HEK293 (cell line): Measurements from ENCODE around the gene GSG1L.

Source experiments
- ZNF561 ChIP-seq: fragments of 450-650 bp; IDR thresholded peaks from 2 replicates; pipeline ENCODE4 v1.5.1; 2018; ENCODE audit warnings: missing biosample characterization, missing genetic modification characterization, borderline replicate concordance
- ZNF660 ChIP-seq: fragments of 450-650 bp; IDR thresholded peaks from 2 replicates; pipeline ENCODE4 v1.5.1; 2018; ENCODE audit warnings: missing biosample characterization, mild to moderate bottlenecking, missing genetic modification characterization
- ZNF837 ChIP-seq: fragments of 450-650 bp; formaldehyde crosslinking; IDR thresholded peaks from 2 replicates; pipeline ENCODE4 v1.5.1; 2016; ENCODE audit warnings: missing biosample characterization, missing genetic modification characterization
- TF ChIP-seq, protein P1 (sequence below): fragments of 450-650 bp; formaldehyde crosslinking; IDR thresholded peaks from 2 replicates; pipeline ENCODE4 v1.5.1; 2016; ENCODE audit warnings: missing biosample characterization, missing genetic modification characterization
- TF ChIP-seq, protein P2 (sequence below): fragments of 450-650 bp; formaldehyde crosslinking; IDR thresholded peaks from 2 replicates; pipeline ENCODE4 v1.5.1; 2016; ENCODE audit warnings: missing biosample characterization, missing genetic modification characterization, borderline replicate concordance

DNA sequence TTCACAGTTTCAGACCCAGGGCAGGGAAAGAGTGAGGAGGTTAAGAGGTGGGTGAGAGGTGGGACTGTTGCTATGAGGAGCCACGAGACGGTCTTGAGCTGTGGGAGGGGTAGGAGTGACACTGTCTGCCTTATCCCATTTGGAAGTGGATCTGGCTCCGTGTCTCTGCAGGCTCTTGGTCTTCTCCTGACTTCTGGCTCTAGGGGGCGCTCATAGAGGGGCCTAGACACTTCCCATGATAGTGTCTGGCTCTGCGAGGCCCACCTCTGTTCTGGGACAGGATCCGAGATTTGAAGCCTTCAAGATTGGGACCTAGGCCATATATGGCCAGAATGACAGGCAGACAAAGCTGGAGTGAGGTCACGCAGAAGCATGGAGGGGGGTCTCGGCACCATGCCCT lies 204.5 kb downstream of the GSG1L start:
- TF ChIP-seq, protein P1, sequence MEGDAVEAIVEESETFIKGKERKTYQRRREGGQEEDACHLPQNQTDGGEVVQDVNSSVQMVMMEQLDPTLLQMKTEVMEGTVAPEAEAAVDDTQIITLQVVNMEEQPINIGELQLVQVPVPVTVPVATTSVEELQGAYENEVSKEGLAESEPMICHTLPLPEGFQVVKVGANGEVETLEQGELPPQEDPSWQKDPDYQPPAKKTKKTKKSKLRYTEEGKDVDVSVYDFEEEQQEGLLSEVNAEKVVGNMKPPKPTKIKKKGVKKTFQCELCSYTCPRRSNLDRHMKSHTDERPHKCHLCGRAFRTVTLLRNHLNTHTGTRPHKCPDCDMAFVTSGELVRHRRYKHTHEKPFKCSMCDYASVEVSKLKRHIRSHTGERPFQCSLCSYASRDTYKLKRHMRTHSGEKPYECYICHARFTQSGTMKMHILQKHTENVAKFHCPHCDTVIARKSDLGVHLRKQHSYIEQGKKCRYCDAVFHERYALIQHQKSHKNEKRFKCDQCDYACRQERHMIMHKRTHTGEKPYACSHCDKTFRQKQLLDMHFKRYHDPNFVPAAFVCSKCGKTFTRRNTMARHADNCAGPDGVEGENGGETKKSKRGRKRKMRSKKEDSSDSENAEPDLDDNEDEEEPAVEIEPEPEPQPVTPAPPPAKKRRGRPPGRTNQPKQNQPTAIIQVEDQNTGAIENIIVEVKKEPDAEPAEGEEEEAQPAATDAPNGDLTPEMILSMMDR (tag by site-specific recombination) = no peak
- TF ChIP-seq, protein P2, sequence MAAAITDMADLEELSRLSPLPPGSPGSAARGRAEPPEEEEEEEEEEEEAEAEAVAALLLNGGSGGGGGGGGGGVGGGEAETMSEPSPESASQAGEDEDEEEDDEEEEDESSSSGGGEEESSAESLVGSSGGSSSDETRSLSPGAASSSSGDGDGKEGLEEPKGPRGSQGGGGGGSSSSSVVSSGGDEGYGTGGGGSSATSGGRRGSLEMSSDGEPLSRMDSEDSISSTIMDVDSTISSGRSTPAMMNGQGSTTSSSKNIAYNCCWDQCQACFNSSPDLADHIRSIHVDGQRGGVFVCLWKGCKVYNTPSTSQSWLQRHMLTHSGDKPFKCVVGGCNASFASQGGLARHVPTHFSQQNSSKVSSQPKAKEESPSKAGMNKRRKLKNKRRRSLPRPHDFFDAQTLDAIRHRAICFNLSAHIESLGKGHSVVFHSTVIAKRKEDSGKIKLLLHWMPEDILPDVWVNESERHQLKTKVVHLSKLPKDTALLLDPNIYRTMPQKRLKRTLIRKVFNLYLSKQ (tag by site-specific recombination) = no peak
- TF ChIP-seq ZNF561 (tag by site-specific recombination) (no peak), ZNF660 (tag by site-specific recombination) (no peak), ZNF837 (tag by site-specific recombination) (no peak)
